ENCODE measurements around the gene RGS3.

GRCh38 chr9:113573959-113574352 is 110.4 kb downstream of the RGS3 start:
- no peak for TF ChIP-seq POLR2A (IDR thresholded peaks at IDR 0.05; ENCODE audit: low read length)
- no peak for TF ChIP-seq GATA1 (IDR thresholded peaks at IDR 0.05; ENCODE audit: low read depth, low read length)

Data from erythroblast (primary cell).